DMS114 treated with DMSO at 0.1 percent for 48 hours (cell line): ENCODE data around the gene GDAP1L1.

Experiments used
- DNase-seq: peaks from one replicate; lab custom pipeline; 2025; ENCODE audit not compliant: unreplicated experiment; lab: John Stamatoyannopoulos, UW

GDAP1L1 gene

GRCh38 chr20:44247131-44247571 is at the start of gene GDAP1L1:
TSS of gene GDAP1L1 (plus strand) at chr20:44247308. CDS start at chr20:44247335, 27 bp downstream.
- DNase-seq: no peak

GRCh38 chr20:44198872-44199271 is 48.2 kb upstream of the GDAP1L1 start:
- no peak for DNase-seq

- DNase-seq: no peak
Measured at GRCh38 chr20:44199877-44200276, 47.2 kb upstream of the GDAP1L1 start.

DNA sequence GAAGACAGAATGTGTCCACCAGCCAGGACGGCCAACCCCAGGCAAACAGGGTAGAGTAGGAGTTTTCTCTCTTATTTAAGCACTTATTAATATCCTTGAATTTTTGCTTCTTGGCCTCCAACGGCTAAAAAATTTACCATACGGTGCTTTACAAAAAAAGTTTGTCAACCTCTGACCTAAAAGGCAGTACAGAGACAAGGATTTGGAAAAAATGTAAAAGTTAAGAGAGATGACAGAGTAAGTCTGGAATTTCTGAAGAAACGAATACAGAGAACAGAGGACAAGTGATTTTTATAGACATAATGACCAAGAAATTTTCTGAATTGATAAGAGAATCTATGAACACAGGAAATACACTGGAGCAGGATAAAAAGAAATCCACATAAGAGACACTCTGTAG is 46.7 kb upstream of the GDAP1L1 start:
- no peak for DNase-seq

GRCh38 chr20:44200983-44201382 is 46.1 kb upstream of the GDAP1L1 start:
- DNase-seq: no peak

DNA sequence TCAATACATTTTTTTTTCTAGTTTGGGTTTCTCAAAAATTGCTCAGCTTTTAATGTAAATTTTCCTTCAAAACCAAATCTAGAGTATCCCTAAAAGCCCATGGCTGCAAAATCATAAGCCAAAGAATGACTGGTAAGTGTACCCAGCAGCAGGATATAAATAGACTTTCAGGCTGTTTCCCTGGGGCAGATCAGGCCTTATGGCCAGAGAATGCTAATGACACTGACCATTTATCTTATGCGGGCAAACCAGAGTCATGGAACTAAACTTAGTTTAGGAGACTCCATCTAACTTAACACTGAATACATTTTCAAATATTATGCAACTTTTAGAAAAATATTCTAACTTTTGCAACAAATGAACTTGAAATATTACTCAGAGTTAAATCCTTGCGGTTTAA is 43.9 kb upstream of the GDAP1L1 start:
- DNase-seq: no peak

- no peak for DNase-seq
Measured at GRCh38 chr20:44204156-44204831, 42.8 kb upstream of the GDAP1L1 start.

- DNase-seq: no peak
Measured at GRCh38 chr20:44204832-44205215, 42.3 kb upstream of the GDAP1L1 start.

GRCh38 chr20:44206132-44206531 is 41.0 kb upstream of the GDAP1L1 start:
- DNase-seq: no peak

DNA sequence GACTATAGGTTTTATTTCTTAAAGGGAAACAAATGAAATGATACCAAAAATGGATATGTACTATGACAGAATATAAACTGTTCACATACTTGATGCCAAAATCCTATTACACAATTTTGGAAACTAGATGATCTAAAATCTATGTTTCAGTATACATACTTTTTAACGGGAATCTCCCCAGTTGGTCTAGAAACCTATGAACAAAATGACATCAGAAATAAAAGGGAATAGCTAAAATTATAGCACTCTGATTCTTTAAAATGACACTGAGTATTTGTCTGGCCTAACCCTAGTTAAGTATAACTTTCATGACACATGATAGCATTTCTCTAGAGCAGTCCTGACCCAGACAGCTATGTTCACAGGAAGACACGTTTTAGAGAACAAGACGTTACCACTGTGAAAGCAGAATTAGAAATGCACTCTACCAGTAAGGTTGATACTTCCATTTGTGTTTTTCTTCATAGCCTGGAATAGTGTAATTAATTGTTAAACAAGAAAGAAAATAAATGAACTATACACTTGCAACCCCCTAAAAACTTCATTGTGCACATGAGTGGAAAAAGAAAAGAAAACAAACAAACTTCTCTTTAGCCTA is 39.9 kb upstream of the GDAP1L1 start:
- DNase-seq: no peak

DNA sequence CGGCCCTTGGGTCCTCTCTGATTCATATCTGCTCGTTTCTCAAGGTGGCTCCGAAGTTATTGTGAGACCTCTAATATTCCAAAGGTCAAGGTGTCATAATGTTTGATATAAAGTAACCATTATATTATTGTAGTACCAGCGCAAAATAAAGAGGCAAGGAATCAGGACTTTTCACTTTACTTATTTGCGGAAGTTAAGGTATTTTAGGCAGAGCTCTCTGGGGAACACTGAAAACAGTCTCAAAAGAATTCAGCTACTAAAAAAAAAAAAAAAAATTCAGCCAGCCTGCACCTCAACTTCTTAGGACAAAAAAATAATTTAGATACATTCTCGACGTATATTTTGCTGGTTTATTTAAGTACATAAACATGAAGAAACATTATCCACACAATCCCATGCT is 38.9 kb upstream of the GDAP1L1 start:
- no peak for DNase-seq

- DNase-seq: no peak
Measured at GRCh38 chr20:44208770-44209169, 38.3 kb upstream of the GDAP1L1 start.

DNA sequence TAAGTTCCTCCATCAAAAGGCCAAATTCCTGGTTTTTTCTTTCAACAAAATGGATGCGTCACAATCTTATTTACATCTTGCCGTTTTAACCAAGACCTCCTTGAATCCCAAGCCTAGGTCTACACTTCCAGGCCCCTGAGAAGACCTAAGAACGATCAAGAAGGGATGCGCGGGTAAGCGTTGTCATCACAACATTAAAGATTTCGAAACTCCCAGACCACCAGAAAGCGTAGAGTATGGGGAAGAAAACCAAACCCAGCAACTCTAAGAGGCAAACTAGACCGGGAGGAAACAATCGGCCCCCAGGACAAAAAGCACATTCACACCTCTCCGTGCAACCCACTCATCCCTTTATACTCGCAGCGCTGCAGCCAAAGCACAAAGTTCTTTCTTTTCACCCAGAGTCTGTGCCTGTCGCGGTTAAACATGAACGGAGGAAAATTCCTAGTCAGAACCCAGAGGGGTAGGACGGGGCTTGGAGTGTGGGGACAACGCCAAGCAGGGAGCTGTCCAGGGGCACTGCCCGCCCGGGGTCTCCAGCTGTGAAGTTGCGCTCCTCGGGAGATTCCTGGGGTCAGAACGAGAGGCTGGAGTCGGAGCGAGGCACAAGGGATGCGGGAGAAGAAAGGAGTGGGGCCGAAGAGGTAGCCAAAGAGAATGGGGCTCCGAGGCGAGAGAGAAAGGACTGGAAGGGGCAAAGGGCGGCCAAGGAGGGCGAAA is 37.3 kb upstream of the GDAP1L1 start:
- no peak for DNase-seq

DNA sequence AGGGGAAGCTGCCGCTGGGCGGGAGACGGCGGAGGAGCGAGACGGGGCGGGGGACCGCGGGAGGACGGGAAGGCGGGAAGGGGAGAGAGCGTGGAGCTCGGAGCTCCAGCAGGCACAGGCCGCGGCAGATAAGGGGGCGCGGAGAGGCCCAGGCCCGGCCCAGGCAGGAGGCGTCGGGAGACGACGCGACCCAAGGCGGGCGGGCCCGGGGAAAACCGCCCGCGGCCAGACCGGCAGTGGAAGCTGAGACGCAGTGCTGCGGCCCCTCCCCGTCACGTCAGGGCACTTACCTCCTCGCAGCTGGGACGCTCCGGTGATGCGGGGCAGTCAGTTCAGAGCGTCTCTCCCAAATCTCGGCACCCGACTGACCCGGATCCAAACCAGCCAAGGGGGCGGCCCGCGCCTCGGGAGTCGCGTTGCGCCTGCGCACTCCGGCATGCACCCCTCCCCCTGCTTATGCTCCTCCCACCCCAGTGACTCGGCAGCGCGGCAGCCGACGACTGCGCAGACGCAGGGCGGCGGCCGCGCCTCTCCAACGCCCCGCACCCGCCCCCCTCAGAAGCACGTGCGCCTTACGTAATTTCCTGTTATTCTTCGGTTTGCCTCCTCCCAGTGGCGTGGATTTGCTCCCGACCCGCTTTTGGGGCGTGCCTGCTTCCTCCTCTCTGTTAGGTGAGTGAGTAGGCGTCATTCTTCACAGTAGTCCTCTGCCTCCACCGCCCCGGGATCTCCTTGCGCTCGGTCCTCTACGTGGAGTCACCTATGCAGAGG is 36.5 kb upstream of the GDAP1L1 start, which contains the start of gene OSER1:
Gene OSER1, minus strand, starts transcription at position 366 of the 771 bp plus-strand sequence. CDS start 3,814 bp downstream, outside the sequence.
- DNase-seq: peak; percentile 90

- no peak for DNase-seq
Measured at GRCh38 chr20:44211177-44212039, 35.7 kb upstream of the GDAP1L1 start.

- no peak for DNase-seq
Measured at GRCh38 chr20:44212792-44213191, 34.3 kb upstream of the GDAP1L1 start.

GRCh38 chr20:44215125-44215524 is 32.0 kb upstream of the GDAP1L1 start:
- peak; percentile 67 for DNase-seq

DNA sequence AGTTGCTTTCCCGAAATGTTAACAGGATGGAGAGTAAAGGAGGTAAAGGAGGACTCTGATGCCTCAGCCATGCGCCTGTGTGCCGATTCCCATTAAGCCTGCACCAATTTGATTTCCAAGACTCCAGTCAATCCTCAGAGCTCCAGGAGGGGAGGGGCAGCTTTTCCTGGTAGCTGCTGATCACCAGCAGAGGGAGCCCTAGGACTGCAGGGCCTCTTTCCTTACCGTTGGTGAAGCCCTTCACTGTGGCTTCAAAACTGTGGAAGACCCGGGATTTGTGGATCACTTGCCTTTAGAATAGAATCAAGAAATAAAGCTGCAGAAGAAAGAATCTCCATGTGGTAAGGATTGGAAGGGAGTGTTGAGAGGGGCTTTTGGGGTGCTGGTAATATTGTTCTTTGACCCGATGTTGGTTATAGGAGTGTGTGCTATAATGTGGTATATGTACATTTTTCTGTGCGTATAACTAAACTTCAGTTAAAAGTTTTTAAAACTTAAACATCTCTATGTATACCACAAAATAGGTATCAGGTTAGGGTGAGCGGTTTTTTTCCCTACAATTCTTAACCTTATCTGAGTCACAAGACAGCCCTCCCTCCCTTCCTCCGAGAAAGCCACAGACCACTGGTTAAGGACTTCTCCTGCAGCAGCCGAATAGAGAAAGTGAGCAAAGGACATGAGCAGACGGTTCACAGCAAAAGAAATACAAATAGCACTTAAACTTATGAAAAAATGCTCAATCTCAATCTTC is 29.6 kb upstream of the GDAP1L1 start:
- peak; percentile 69 for DNase-seq

DNA sequence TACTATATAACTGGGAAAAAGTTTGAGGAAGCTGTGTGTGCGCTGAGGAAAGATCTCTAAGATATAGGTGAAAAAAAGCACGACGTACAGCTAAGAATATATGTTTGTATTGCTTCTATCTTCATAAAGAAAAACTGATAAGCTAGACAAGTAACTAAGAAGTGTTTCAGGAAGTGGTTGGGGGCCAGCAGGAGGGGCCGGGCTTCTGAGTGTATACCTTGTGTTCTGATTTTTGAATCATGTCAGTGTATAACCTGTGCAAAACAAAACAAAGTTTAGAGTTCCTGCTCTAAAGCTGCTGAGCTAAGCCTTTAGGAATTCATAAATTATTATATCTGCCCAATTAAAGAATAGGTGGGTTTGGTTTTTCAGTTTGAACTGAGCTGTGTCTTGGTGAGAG is 28.7 kb upstream of the GDAP1L1 start:
- no peak for DNase-seq
